Measurements from ENCODE around the gene FMN2. TPM values are rescaled to one million over a fixed set of nuclear protein-coding genes. Genes with fewer than 3 reads are reported as not detected.

Gene FMN2
- total RNA-seq, 1 experiment from 2014 or later, result not detected

DNA sequence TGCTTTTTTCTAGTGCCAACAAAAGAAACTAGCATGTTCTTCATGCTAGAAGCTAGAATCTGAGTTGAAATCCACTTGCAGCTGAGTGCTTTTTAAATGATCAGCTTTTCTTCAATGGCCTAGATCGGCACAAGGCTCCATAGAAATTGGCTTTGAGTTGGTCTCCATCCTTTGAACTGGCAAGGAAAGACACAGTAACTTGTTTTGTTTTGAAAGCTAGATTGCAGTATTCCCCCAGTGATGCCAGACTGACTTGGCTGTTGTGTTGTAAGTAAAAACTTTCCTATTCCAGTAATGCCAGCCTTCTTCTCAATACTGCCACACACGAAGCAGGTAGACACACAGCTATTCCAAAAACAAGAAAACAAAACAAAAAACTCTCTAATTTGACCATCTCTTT lies 139.1 kb downstream of the FMN2 start:
- no peak for DNase-seq
- no peaks in the 10 kb centered on the region for H3K79me2 ChIP-seq (ENCODE audit: low read length)
- peaks cover 4% of the 10 kb centered on the region; the same call in 1 of the 2 replicates for H3K9me3 ChIP-seq (ENCODE audit: low read length)
- H3K27me3 ChIP-seq (ENCODE audit: low read length), result no peaks in the 10 kb centered on the region
- no peaks in the 10 kb centered on the region for H3K9me2 ChIP-seq (replicated peaks; ENCODE audit: insufficient read depth, low read length)
- no peak overlapping the region for H3K4me3 ChIP-seq (ENCODE audit: low read length)
- no peak overlapping the region for H2AFZ ChIP-seq (ENCODE audit: low read length)
- no peak overlapping the region for H3K4me2 ChIP-seq (ENCODE audit: low read depth, low read length, poor library complexity, severe bottlenecking)
- H4K20me1 ChIP-seq (ENCODE audit: insufficient read depth, low read depth, low read length), result no peaks in the 10 kb centered on the region
- no peaks in the 10 kb centered on the region for H3K4me1 ChIP-seq (ENCODE audit: low read length)
- no peaks in the 10 kb centered on the region for H3K36me3 ChIP-seq (ENCODE audit: insufficient read depth, low read length)
- H3K9ac ChIP-seq (ENCODE audit: low read length), result no peak overlapping the region
- no peak overlapping the region for H3K27ac ChIP-seq (ENCODE audit: low read length)

DNA sequence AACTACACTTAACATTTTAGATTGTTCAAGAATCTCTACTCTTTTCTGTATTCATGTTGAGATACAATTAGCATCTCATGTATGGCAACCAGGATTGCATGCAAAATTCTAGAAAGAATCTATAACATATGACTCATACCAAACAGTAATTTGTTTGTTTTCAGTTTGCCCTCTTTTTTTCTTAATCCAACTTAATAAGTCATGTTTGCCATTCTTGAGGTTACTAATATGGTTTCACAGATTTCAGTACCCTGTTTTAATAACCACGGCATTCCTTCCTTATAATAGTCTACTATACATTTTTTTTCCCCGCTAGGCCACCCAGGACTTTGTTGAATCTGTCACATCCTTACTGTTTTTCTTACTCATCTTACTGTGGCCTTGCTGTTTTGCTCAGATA lies 140.8 kb downstream of the FMN2 start:
- Histone ChIP-seq H3K36me3 (ENCODE audit: insufficient read depth, low read length) (no peaks in the 10 kb centered on the region), H3K4me1 (ENCODE audit: low read length) (no peaks in the 10 kb centered on the region), H3K9me2 (replicated peaks; ENCODE audit: insufficient read depth, low read length) (no peaks in the 10 kb centered on the region), H3K9ac (ENCODE audit: low read length) (no peak overlapping the region), H3K9me3 (ENCODE audit: low read length) (no peaks in the 10 kb centered on the region), H3K4me3 (ENCODE audit: low read length) (no peak overlapping the region), H3K79me2 (ENCODE audit: low read length) (no peaks in the 10 kb centered on the region), H3K27ac (ENCODE audit: low read length) (no peak overlapping the region), H2AFZ (ENCODE audit: low read length) (no peak overlapping the region), H3K27me3 (ENCODE audit: low read length) (no peaks in the 10 kb centered on the region), H3K4me2 (ENCODE audit: low read depth, low read length, poor library complexity, severe bottlenecking) (no peak overlapping the region), H4K20me1 (ENCODE audit: insufficient read depth, low read depth, low read length) (no peaks in the 10 kb centered on the region)
- DNase-seq, result no peak

- Histone ChIP-seq H3K4me3 (ENCODE audit: low read length) (no peak overlapping the region), H4K20me1 (ENCODE audit: insufficient read depth, low read depth, low read length) (no peaks in the 10 kb centered on the region), H3K4me1 (ENCODE audit: low read length) (no peaks in the 10 kb centered on the region), H3K9me2 (replicated peaks; ENCODE audit: insufficient read depth, low read length) (no peaks in the 10 kb centered on the region), H3K79me2 (ENCODE audit: low read length) (no peaks in the 10 kb centered on the region), H3K36me3 (ENCODE audit: insufficient read depth, low read length) (no peaks in the 10 kb centered on the region), H3K27ac (ENCODE audit: low read length) (no peak overlapping the region), H3K9me3 (ENCODE audit: low read length) (no peaks in the 10 kb centered on the region), H3K4me2 (ENCODE audit: low read depth, low read length, poor library complexity, severe bottlenecking) (no peak overlapping the region), H3K9ac (ENCODE audit: low read length) (no peak overlapping the region), H2AFZ (ENCODE audit: low read length) (no peak overlapping the region), H3K27me3 (ENCODE audit: low read length) (no peaks in the 10 kb centered on the region)
- no peak for DNase-seq
These were observed 143.0 kb downstream of the FMN2 start for GRCh38 chr1:240234485-240235210.

- no peak for DNase-seq
- H3K4me1 ChIP-seq (ENCODE audit: low read length), result no peaks in the 10 kb centered on the region
- no peak overlapping the region for H3K9ac ChIP-seq (ENCODE audit: low read length)
- no peak overlapping the region for H3K27ac ChIP-seq (ENCODE audit: low read length)
- no peaks in the 10 kb centered on the region for H3K36me3 ChIP-seq (ENCODE audit: insufficient read depth, low read length)
- H3K4me3 ChIP-seq (ENCODE audit: low read length), result no peak overlapping the region
- H3K4me2 ChIP-seq (ENCODE audit: low read depth, low read length, poor library complexity, severe bottlenecking), result no peak overlapping the region
- H3K27me3 ChIP-seq (ENCODE audit: low read length), result no peaks in the 10 kb centered on the region
- H4K20me1 ChIP-seq (ENCODE audit: insufficient read depth, low read depth, low read length), result no peaks in the 10 kb centered on the region
- no peak overlapping the region for H2AFZ ChIP-seq (ENCODE audit: low read length)
- no peaks in the 10 kb centered on the region for H3K9me3 ChIP-seq (ENCODE audit: low read length)
- H3K79me2 ChIP-seq (ENCODE audit: low read length), result no peaks in the 10 kb centered on the region
- no peaks in the 10 kb centered on the region for H3K9me2 ChIP-seq (replicated peaks; ENCODE audit: insufficient read depth, low read length)
These were observed 144.0 kb downstream of the FMN2 start for GRCh38 chr1:240235521-240236288.

GRCh38 chr1:240237305-240237721 lies 145.6 kb downstream of the FMN2 start:
- Histone ChIP-seq H3K4me3 (ENCODE audit: low read length) (no peak overlapping the region), H3K79me2 (ENCODE audit: low read length) (no peaks in the 10 kb centered on the region), H2AFZ (ENCODE audit: low read length) (no peak overlapping the region), H3K4me1 (ENCODE audit: low read length) (no peaks in the 10 kb centered on the region), H3K27me3 (ENCODE audit: low read length) (no peaks in the 10 kb centered on the region), H3K9me2 (replicated peaks; ENCODE audit: insufficient read depth, low read length) (no peaks in the 10 kb centered on the region), H3K27ac (ENCODE audit: low read length) (no peak overlapping the region), H3K9me3 (ENCODE audit: low read length) (no peaks in the 10 kb centered on the region), H3K36me3 (ENCODE audit: insufficient read depth, low read length) (no peaks in the 10 kb centered on the region), H3K4me2 (ENCODE audit: low read depth, low read length, poor library complexity, severe bottlenecking) (no peak overlapping the region), H4K20me1 (ENCODE audit: insufficient read depth, low read depth, low read length) (no peaks in the 10 kb centered on the region), H3K9ac (ENCODE audit: low read length) (no peak overlapping the region)
- DNase-seq, result no peak

DNA sequence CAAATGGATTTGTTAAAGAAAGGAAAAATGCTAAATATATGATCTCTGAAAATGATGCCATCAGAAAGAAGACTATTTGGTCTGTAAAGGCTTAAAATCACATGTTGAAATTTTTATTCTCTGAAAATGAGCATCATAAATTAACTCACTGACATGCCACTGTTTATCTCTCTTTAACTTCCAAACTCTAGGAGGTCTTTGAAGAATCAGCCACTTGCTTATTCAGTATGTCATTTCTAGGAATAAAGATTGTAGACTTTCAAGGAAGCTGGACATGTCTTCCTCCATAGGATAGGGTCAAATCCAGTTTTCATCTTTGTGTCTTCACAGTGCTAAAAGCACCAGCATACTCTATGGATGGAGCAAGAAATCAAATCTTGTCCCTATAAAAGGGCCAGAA lies 147.6 kb downstream of the FMN2 start:
- H3K27ac ChIP-seq (ENCODE audit: low read length), result no peak overlapping the region
- no peak overlapping the region for H3K4me3 ChIP-seq (ENCODE audit: low read length)
- no peak overlapping the region for H3K9ac ChIP-seq (ENCODE audit: low read length)
- no peak overlapping the region for H3K4me2 ChIP-seq (ENCODE audit: low read depth, low read length, poor library complexity, severe bottlenecking)
- no peaks in the 10 kb centered on the region for H4K20me1 ChIP-seq (ENCODE audit: insufficient read depth, low read depth, low read length)
- H3K79me2 ChIP-seq (ENCODE audit: low read length), result no peaks in the 10 kb centered on the region
- H3K4me1 ChIP-seq (ENCODE audit: low read length), result no peaks in the 10 kb centered on the region
- no peaks in the 10 kb centered on the region for H3K9me2 ChIP-seq (replicated peaks; ENCODE audit: insufficient read depth, low read length)
- no peaks in the 10 kb centered on the region; the same call in 1 of the 2 replicates for H3K9me3 ChIP-seq (ENCODE audit: low read length)
- H2AFZ ChIP-seq (ENCODE audit: low read length), result no peak overlapping the region
- no peaks in the 10 kb centered on the region for H3K27me3 ChIP-seq (ENCODE audit: low read length)
- DNase-seq, result no peak
- no peaks in the 10 kb centered on the region for H3K36me3 ChIP-seq (ENCODE audit: insufficient read depth, low read length)

GRCh38 chr1:240241278-240241677 lies 149.6 kb downstream of the FMN2 start:
- H3K9me3 ChIP-seq (ENCODE audit: low read length), result no peaks in the 10 kb centered on the region; the same call in 1 of the 2 replicates
- H3K4me1 ChIP-seq (ENCODE audit: low read length), result no peaks in the 10 kb centered on the region
- no peaks in the 10 kb centered on the region for H4K20me1 ChIP-seq (ENCODE audit: insufficient read depth, low read depth, low read length)
- H3K27me3 ChIP-seq (ENCODE audit: low read length), result no peaks in the 10 kb centered on the region
- no peak overlapping the region for H3K27ac ChIP-seq (ENCODE audit: low read length)
- no peaks in the 10 kb centered on the region for H3K9me2 ChIP-seq (replicated peaks; ENCODE audit: insufficient read depth, low read length)
- H3K4me2 ChIP-seq (ENCODE audit: low read depth, low read length, poor library complexity, severe bottlenecking), result no peak overlapping the region
- no peaks in the 10 kb centered on the region for H3K79me2 ChIP-seq (ENCODE audit: low read length)
- H2AFZ ChIP-seq (ENCODE audit: low read length), result no peak overlapping the region
- H3K36me3 ChIP-seq (ENCODE audit: insufficient read depth, low read length), result no peaks in the 10 kb centered on the region
- H3K9ac ChIP-seq (ENCODE audit: low read length), result no peak overlapping the region
- H3K4me3 ChIP-seq (ENCODE audit: low read length), result no peak overlapping the region
- no peak for DNase-seq

DNA sequence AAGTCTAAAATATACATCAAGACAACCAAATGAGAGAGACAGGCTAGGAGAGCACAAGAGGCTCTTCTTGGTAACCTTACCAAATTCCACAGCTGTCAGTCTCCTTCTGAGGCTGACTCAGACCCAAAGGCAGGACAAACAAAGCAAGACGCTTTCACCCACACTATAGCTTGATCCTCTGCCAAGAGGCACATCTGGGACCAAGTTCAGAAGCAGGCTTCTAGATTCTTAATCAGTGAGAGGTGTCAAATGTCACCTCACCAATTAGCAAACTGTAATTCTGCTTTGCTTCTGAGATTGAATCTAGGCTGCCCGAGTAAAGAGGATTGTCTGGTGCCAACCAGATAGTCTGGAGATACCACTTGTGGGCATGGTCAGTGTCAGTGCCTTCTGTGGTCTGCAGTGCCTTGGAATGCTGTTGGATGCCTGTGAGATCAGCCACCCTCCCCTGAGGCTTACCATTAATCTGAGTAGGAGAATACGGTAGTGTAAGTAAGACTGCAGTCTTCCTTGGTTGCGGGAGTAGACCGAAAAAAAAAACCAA lies 151.0 kb downstream of the FMN2 start:
- no peak overlapping the region for H3K9ac ChIP-seq (ENCODE audit: low read length)
- no peak overlapping the region for H3K27ac ChIP-seq (ENCODE audit: low read length)
- no peak overlapping the region for H2AFZ ChIP-seq (ENCODE audit: low read length)
- no peak overlapping the region for H3K4me3 ChIP-seq (ENCODE audit: low read length)
- H3K4me1 ChIP-seq (ENCODE audit: low read length), result no peaks in the 10 kb centered on the region
- no peaks in the 10 kb centered on the region for H3K36me3 ChIP-seq (ENCODE audit: insufficient read depth, low read length)
- H3K4me2 ChIP-seq (ENCODE audit: low read depth, low read length, poor library complexity, severe bottlenecking), result no peak overlapping the region
- no peaks in the 10 kb centered on the region for H3K79me2 ChIP-seq (ENCODE audit: low read length)
- no peak for DNase-seq
- H4K20me1 ChIP-seq (ENCODE audit: insufficient read depth, low read depth, low read length), result no peaks in the 10 kb centered on the region
- no peaks in the 10 kb centered on the region; the same call in 1 of the 2 replicates for H3K9me3 ChIP-seq (ENCODE audit: low read length)
- H3K27me3 ChIP-seq (ENCODE audit: low read length), result no peaks in the 10 kb centered on the region
- H3K9me2 ChIP-seq (replicated peaks; ENCODE audit: insufficient read depth, low read length), result no peaks in the 10 kb centered on the region

Measured in Karpas-422 (cell line).